Right renal pelvis (tissue), 4 donors: ENCODE data around the gene MARS2. TPM values are rescaled to one million over a fixed set of nuclear protein-coding genes. Genes with fewer than 3 reads are reported as not detected.
"Not testable (repeated sequence)": the region's sequence is repeated elsewhere in the genome, so short reads cannot be mapped to it uniquely, and the experiment has no call there.

ENCODE experiments used
- DNase-seq, 4 donors: peaks; one replicate each; pipeline ENCODE4 v3.0.0-alpha.2; 2013; ENCODE audit warnings: low read depth in 4 of 4, low spot score in 3 of 4, missing footprints in 1 of 4
- polyA plus RNA-seq, 4 donors: library from polyadenylated mRNA; unstranded; fragments of 120-200 nt; gene quantifications; one replicate each; pipeline ENCODE4 v1.2.1, GENCODE V29; 2013; ENCODE audit not compliant: insufficient read length in 4 of 4

MARS2 gene
- polyA plus RNA-seq, 4 donors, result 7.8 to 8.8 (median 8.6) TPM

- no peak for DNase-seq
Measured at GRCh38 chr2:197705912-197706838, 1.0 kb downstream of the MARS2 start.

GRCh38 chr2:197706839-197707207 lies 1.7 kb downstream of the MARS2 start:
- DNase-seq, result no peak

GRCh38 chr2:197707316-197708213 lies 2.4 kb downstream of the MARS2 start:
- DNase-seq, result peak in 1 of 4 donors; percentile 20

- DNase-seq, result no peak
Measured at GRCh38 chr2:197708331-197708730, 3.2 kb downstream of the MARS2 start.

- not testable (repeated sequence) for DNase-seq
Measured at GRCh38 chr2:197709140-197709539, 4.0 kb downstream of the MARS2 start.

- no peak for DNase-seq
Measured at GRCh38 chr2:197710424-197711042, 5.4 kb downstream of the MARS2 start.

- no peak for DNase-seq
Measured at GRCh38 chr2:197711578-197711977, 6.4 kb downstream of the MARS2 start.

GRCh38 chr2:197713271-197713670 lies 8.1 kb downstream of the MARS2 start:
- no peak for DNase-seq

- no peak for DNase-seq
Measured at GRCh38 chr2:197717863-197718262, 12.7 kb downstream of the MARS2 start.

GRCh38 chr2:197727011-197727410 lies 21.8 kb downstream of the MARS2 start:
- no peak for DNase-seq

GRCh38 chr2:197728555-197729544 lies 23.7 kb downstream of the MARS2 start:
- DNase-seq, result not testable (repeated sequence)

GRCh38 chr2:197740200-197740599 lies 35.0 kb downstream of the MARS2 start:
- no peak for DNase-seq

Other genes starting within 250 kb of the MARS2 start
- gene HSPD1, start 205.5 kb upstream of the MARS2 start, polyA plus RNA-seq, result 100 to 1,000 TPM; 590 to 632 (median 608) TPM
- 100 to 1,000 TPM; 224 to 274 (median 246) TPM for gene HSPE1, start 205.0 kb upstream of the MARS2 start, polyA plus RNA-seq
- gene MOB4, start 189.3 kb upstream of the MARS2 start, polyA plus RNA-seq, result 10 to 100 TPM; 42.5 to 61.3 (median 50.8) TPM
- gene RFTN2, start 29.8 kb upstream of the MARS2 start, polyA plus RNA-seq, result 10 to 100 TPM; 17.3 to 26.6 (median 19.9) TPM
- gene BOLL, start 80.0 kb downstream of the MARS2 start, polyA plus RNA-seq, result under 1 TPM in 2 of 4 donors, not detected in 2; 0.01 to 0.06 TPM
- gene PLCL1, start 99.2 kb downstream of the MARS2 start, polyA plus RNA-seq, result 10 to 100 TPM; 15.2 to 22.5 (median 18.6) TPM